T47D (cell line): ENCODE results near the gene PTPRCAP.

Experiments used
- DNase-seq, 2 experiments: peaks; one replicate each; pipeline versions ENCODE4 v3.0.0 to v3.0.0-alpha.2; 2011 to 2012; ENCODE audit warnings: low read depth in 1 of 2, low spot score in 1 of 2
- JUND ChIP-seq: IDR thresholded peaks from 2 replicates; pipeline ENCODE4 v1.6.1; 2012; ENCODE audit warnings: low read depth
- in situ Hi-C: cut with HindIII; loops from 2 replicates; pipeline ENCODE4 v1.10.0; 2016; ENCODE audit warnings: low sequenced_read_pairs, low pct_unique_long_range_greater_than_20kb

The PTPRCAP gene

DNA sequence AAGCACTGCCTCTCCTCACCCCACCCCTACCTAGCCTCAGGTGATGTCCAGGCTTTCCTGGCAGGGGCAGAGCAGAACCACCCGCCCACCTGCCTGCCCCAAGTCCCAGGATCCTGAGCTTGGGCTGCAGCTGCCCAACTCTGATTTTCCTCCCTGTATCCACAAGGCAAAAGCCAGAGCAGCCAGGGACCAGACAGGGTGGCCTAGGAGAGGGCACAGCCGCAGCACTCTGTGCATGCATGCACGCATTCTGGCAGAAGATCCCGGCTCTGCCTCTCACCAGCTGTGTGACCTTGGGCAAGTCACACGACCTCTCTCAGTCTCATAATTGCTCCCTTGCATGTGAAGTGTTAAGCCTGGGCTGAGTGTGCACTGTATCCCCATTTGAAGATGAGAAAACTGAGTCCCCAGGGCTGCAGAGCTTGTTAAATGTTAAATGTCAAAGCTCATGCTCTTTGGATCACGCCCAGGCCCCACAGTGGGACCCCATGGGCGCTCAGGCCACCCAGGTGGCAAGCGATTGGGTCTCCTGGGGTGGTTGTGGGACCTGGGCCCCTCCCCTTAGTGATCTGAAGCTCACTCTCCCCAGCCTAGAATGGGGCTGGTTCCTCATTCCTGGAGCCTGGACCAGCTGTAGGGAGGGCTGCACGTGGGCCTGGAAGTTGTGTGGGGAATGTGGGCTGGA is 24.8 kb downstream of the PTPRCAP start:
- no peak for TF ChIP-seq JUND
- DNase-seq, result no peak
- in situ Hi-C loops, result no loop called here

DNA sequence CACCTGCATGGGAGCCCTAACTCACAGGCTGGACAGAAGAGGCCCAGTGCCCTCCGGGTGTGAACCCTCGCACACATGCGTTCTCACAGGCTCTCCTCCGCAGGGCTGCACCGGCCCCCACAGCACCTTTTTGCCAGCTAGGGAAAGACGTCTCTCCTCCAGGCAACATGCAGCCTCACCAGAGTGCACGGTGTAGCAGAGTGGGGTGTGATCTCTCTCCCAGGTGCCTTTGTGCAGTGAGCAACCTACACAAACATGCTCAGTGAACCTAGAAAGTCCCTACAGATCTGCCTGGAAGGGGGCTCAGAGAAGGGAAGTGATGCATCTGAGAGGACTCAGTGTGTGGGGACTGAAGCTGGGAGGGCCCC is 25.7 kb downstream of the PTPRCAP start:
- in situ Hi-C loops, result no loop called here
- TF ChIP-seq JUND, result no peak
- DNase-seq, result no peak

DNA sequence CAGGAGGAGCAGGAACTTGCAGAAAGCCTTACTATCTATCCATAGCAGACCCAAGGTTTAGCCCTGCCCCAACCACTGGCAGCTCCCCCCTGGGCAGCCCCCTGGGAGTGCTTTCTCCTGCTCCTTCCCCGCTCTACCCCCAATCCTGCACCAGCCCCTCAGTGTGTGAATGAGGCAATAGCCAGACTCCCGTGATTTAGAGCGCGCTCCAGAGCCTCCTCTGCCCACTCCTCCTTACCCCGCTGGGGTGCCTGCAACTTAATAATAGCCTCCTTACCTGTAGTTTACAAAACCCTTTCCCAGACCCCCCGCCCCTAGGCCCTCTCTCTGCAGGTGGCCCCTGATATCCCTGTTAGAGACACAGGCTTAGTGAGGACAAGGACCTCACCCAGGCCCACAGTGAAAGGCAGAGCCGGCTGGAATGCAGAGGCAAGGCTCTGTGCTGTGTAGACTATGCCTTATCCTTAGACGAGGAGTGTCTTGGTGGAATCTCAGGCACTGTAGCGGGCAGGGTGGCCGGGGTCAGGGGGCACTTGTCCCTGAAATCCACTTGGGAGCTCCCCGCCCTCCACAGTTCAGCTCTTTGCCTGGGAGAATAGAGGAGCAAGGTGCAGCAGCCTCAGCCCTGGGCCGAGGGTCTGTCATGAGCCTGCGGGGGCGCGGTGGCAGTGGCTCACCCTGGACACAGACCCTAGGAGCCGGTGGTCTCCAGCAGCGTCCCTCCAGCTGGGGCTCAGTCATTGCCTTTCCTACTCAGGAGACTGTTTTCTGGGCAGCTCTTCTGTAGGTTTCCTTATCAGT is 26.3 kb downstream of the PTPRCAP start:
- no peak for DNase-seq
- TF ChIP-seq JUND, result no peak

DNA sequence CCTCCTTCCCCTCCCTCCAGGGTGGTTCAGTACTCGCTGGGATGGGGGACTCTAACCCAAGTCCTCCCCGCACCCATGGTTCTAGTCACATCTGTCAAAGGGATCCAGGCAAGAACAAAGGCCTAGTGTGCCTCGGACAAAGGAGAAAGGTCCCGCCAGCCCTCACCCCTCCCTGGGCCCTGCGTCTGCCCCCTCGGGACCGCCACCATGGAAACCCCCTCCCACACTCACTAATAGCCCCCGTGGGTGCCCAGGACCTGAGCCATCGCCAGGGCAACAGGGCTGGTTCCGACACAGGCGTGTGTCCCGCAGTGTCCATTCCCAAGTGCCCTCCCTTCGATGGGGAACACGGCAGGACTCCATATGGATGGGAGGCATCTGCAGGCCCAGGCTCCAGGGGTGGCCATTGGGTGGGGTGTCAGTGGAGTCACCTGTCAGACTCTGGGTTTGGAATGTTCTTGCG is 27.1 kb downstream of the PTPRCAP start:
- in situ Hi-C loops, result no loop called here
- no peak for TF ChIP-seq JUND
- no peak for DNase-seq

More for the DNA sequence above, 26.3 kb downstream of the PTPRCAP start:
- in situ Hi-C loops, result no loop called here

DNA sequence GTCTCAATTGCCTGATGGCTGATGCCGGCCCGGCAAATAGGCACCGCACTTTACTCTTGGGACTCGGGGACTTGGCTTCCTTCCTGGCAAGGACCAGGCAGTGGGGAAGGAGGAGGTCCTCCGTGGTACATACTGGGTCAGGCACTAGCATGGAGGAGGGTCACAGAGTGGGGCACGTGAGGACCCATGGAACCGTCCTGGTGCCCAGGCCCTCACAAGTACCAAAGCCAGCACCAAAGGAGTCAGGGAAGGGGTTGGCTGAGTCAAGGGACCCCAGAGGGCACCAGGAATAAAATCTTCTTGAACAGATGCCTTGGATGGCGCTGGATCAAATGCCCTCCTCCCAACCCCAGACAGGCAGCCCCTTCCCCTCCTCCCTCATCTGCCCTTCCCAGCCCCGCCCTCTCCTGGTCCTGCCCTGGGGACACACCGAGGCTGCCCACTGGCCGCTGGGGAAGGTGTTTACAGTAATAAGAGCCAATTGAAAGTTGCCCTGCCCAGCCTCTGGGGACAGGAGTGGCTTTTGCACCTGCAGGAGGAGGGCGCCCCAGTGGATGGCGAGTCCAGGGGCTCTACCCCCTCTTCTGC is 27.6 kb downstream of the PTPRCAP start:
- TF ChIP-seq JUND, result no peak
- in situ Hi-C loops, result no loop called here
- peak in 1 of 2 experiments; percentile 78 for DNase-seq

DNA sequence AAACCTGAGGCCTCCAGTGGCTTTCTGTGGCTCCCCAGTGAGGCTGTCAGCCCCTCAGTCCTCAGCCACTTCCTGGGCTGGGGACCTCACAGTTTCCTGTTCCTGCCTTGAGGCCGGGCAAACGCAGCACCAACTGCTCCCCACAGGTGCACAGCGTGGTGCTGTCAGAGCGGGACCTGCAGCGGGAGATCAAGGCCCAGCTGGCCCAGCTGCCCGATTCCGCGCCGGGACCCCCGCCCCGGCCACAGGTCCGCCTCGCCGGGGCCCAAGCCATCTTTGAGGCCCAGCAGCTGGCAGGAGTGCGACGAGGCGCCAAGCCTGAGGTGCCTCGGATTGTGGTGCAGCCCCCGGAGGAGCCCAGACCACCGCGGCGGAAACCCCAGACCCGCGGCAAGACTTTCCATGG is 28.2 kb downstream of the PTPRCAP start:
- TF ChIP-seq JUND, result no peak
- DNase-seq, result no peak
- in situ Hi-C loops, result no loop called here

DNA sequence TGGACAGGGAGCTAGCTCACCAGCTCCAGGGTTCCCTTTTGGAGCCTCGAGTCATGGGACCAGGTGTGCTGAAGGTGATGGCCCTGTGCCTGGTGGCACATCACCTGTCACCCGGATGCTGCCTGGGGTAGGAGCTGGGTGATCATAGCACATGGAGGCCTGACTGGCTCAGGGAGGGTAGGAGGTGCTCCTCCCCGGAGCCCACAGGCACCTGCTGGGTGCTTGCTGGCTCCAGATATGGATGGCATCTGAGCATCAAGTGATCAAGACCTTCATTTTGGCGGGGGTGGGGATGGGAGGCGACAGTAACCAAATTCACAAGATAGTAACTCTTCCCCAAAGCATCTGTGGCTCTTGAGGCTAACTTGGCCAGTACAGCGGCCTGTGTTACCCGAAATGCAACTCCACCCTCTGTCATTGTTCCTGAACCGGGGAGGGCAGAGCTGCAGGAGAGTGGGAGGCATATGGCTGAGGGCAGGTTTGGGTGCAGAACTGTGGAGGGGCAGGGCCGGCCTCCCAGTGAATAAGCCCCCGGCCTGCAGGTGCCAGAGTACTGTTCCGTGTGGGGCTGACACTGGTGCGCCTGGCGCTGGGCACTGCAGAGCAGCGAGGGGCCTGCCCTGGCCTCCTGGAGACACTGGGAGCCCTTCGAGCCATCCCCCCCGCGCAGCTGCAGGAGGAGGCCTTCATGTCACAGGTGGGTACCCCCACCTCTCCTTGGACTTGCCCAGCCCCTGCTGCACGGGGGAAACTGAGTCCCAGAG is 28.9 kb downstream of the PTPRCAP start:
- no peak for TF ChIP-seq JUND
- DNase-seq, result no peak
- in situ Hi-C loops, result no loop called here

DNA sequence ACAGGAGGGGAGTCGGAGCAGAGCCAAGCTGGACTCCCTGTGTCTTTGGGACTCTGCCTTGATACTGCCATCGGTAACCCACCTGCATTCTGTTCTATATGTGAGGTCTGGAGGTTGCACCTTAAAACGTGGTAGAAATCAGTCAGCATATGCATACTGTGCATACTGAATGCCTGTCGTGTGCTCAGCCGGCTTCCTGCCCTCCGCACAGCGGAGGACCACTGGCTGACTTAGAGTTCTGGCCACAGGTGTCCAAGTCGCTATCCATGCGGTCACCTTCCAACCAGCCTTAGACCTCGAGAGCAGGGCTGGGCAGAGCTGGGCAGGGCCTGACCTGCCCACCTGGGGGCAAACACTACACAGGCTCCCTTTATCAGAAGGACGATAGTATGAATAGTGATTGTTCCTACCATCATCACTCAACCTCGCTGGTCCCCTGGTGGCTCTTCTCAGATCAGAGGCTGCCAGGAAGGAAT is 29.8 kb downstream of the PTPRCAP start:
- in situ Hi-C loops, result no loop called here
- DNase-seq, result no peak
- TF ChIP-seq JUND, result no peak

DNA sequence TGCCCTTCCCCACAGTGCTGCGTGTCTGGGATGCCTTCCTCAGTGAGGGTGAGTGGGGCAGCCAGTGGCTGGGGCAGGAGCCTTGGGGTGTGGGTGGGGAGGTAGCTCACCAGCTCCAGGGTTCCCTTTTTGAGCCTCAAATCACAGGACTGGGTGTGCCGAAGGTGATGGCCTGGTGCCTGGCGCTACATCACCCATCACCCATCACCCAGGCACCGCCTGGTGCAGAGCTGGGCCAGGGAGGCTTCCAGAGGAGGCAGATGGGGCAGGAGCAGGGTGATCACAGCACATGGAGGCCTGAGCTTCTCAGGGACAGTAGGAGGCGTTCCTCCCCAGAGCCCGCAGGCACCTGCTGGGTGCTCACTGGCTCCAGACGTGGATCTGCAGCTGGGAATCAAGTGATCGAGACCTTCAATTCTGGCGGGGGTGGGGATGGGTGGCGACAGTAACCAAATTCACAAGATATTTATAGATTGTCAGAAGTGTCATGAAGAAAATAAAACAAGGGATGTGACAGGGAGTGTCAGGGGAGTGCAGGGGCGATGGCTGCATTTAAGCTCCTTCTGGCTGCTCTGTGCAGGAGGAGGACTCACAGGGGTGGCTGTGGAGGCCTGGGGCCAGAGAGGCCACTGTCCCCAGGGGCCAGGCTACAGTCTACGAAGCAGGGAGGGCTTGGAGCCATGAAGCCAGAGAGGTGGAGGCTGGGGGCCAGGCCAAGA is 30.4 kb downstream of the PTPRCAP start:
- TF ChIP-seq JUND, result no peak
- in situ Hi-C loops, result no loop called here
- DNase-seq, result no peak

DNA sequence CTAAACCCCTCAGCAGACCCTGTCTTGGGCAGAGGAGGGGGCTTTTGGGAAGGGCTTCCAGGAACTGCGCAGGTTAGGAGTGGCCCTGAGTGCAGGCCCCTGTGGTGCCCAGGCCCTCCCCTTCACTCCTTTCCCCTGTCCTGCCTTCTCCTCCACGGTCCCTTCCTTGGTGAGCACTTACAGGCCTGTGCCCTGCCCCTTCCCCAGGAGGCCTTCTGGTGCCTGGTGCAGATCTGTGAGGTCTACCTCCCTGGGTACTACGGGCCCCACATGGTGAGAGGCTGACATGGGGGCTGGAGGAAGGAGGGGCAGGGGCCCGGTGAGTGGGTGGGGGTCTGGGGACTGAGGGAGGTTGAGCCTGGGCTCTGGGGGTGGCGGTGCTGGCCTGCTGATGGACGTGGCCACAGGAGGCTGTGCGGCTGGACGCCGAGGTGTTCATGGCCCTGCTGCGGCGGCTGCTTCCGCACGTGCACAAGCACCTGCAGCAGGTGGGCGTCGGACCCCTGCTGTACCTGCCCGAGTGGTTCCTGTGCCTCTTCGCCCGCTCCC is 31.0 kb downstream of the PTPRCAP start:
- no peak for TF ChIP-seq JUND
- in situ Hi-C loops, result no loop called here
- DNase-seq, result no peak

DNA sequence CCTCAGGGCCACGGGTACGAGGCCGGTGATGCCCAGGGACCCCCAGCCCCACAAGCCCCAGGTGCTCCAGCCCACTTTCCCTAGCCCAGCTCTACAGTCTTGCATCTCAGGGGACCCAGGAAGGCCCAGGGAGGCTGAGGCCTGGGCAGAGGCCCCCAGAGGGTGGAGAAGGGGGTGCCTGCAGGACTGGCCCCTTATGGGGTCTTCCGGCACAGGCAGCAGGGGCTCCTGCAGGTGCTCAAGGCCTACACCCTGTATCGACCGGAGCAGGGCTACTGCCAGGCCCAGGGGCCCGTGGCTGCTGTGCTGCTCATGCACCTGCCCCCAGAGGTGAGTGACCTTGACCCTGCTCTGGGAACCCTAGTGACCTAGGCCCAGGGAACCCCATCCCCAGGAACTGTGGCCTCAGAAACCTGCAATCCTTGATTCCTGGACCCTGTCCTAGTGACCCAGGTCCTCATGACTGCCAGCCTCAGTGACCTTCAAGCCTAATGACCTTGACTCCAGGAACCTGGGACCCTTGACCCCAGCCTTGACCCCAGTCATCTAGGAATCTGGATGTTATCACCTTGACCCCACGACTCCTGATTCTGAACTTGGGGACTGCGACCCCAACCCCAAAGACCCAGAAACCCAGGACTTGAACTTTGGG is 31.7 kb downstream of the PTPRCAP start:
- in situ Hi-C loops, result no loop called here
- TF ChIP-seq JUND, result no peak
- no peak for DNase-seq
